HepG2 (cell line): ENCODE data around the gene ZPR1. TPM values are rescaled to one million over a fixed set of nuclear protein-coding genes. Genes with fewer than 3 reads are reported as not detected.

Experiments used
- ATF1 ChIP-seq: IDR thresholded peaks from 2 replicates; pipeline ENCODE4 v1.6.1; 2016; ENCODE audit warnings: mild to moderate bottlenecking, control low read depth
- CTCF ChIP-seq: sonication (generic); formaldehyde crosslinking; IDR thresholded peaks from 2 replicates; pipeline ENCODE4 v1.5.0; 2020; ENCODE audit warnings: mild to moderate bottlenecking, missing genetic modification reagents, moderate library complexity
- ELF1 ChIP-seq: sonication (generic); formaldehyde crosslinking; IDR thresholded peaks from 2 replicates; pipeline ENCODE4 v1.4.0; 2020; ENCODE audit warnings: missing genetic modification reagents
- ELF3 ChIP-seq: IDR thresholded peaks from 2 replicates; pipeline ENCODE4 v1.6.1; 2016; ENCODE audit warnings: missing genetic modification reagents, missing compliant biosample characterization
- ETV6 ChIP-seq: sonication (generic); formaldehyde crosslinking; conservative IDR thresholded peaks from 2 replicates; pipeline ENCODE4 v1.4.0; 2020; ENCODE audit warnings: missing genetic modification reagents
- FOXO1 ChIP-seq: sonication (generic); formaldehyde crosslinking; IDR thresholded peaks from 2 replicates; pipeline ENCODE4 v1.4.0; 2020; ENCODE audit warnings: missing genetic modification reagents
- FUBP1 ChIP-seq: sonication (generic); formaldehyde crosslinking; IDR thresholded peaks from 2 replicates; pipeline ENCODE4 v1.5.1; 2020; ENCODE audit warnings: missing genetic modification reagents, mild to moderate bottlenecking, borderline replicate concordance
- GATAD2A ChIP-seq: IDR thresholded peaks from 2 replicates; pipeline ENCODE4 v1.6.1; 2016
- MEIS2 ChIP-seq: sonication (generic); formaldehyde crosslinking; IDR thresholded peaks from 2 replicates; pipeline ENCODE4 v1.9.0; 2021; ENCODE audit warnings: mild to moderate bottlenecking, missing genetic modification reagents
- POLR2A ChIP-seq, 2 experiments: IDR thresholded peaks; 2 replicates each; pipeline ENCODE4 v1.6.1; 2011; ENCODE audit warnings: low read depth in 2 of 2, low read length in 2 of 2, mild to moderate bottlenecking in 1 of 2, moderate library complexity in 1 of 2; ENCODE audit not compliant: insufficient read depth in 1 of 2
- RBM22 ChIP-seq: fragments of 200-400 bp; formaldehyde crosslinking; optimal IDR thresholded peaks from 2 replicates; pipeline ENCODE3; 2017; ENCODE audit warnings: mild to moderate bottlenecking, low read length, moderate library complexity
- TAF1 ChIP-seq: sonication (generic); formaldehyde crosslinking; IDR thresholded peaks from 2 replicates; pipeline ENCODE4 v1.4.0; 2020; ENCODE audit warnings: missing genetic modification reagents
- THAP9 ChIP-seq: sonication (generic); formaldehyde crosslinking; IDR thresholded peaks from 2 replicates; pipeline ENCODE4; 2020; ENCODE audit warnings: missing genetic modification reagents, mild to moderate bottlenecking, borderline replicate concordance
- THYN1 ChIP-seq: sonication (generic); formaldehyde crosslinking; IDR thresholded peaks from 2 replicates; pipeline ENCODE4 v1.8.1; 2023; ENCODE audit warnings: low read depth, mild to moderate bottlenecking, moderate library complexity, missing genetic modification reagents, borderline replicate concordance
- ZNF138 ChIP-seq: sonication (generic); formaldehyde crosslinking; IDR thresholded peaks from 2 replicates; pipeline ENCODE4 v1.5.0; 2020; ENCODE audit warnings: mild to moderate bottlenecking, low read depth, missing genetic modification reagents
- ZNF17 ChIP-seq: sonication (generic); formaldehyde crosslinking; IDR thresholded peaks from 2 replicates; pipeline ENCODE4 v1.5.0; 2020; ENCODE audit warnings: mild to moderate bottlenecking, missing genetic modification reagents
- ZNF468 ChIP-seq: sonication (generic); formaldehyde crosslinking; IDR thresholded peaks from 2 replicates; pipeline ENCODE4 v1.8.0; 2022; ENCODE audit warnings: mild to moderate bottlenecking, moderate library complexity, missing genetic modification reagents
- ZNF574 ChIP-seq: sonication (generic); formaldehyde crosslinking; IDR thresholded peaks from 2 replicates; pipeline ENCODE4 v1.4.0; 2020; ENCODE audit warnings: missing genetic modification reagents
- ZNF607 ChIP-seq: sonication (generic); formaldehyde crosslinking; IDR thresholded peaks from 2 replicates; pipeline ENCODE4 v1.5.1; 2020; ENCODE audit warnings: missing genetic modification reagents, mild to moderate bottlenecking, borderline replicate concordance
- ZNF678 ChIP-seq: sonication (generic); formaldehyde crosslinking; IDR thresholded peaks from 2 replicates; pipeline ENCODE4 v1.4.0; 2020; ENCODE audit warnings: mild to moderate bottlenecking, missing genetic modification reagents
- ZNF75D ChIP-seq: sonication (generic); formaldehyde crosslinking; IDR thresholded peaks from 2 replicates; pipeline ENCODE4 v1.8.1; 2023; ENCODE audit warnings: missing genetic modification reagents, mild to moderate bottlenecking, borderline replicate concordance
- polyA plus RNA-seq, 8 experiments: library from polyadenylated mRNA; depleted of rRNA in 3 of 8; stranded (reverse) in 7 of 8; unstranded in 1 of 8; fragments of >200 nt; fragmentation: Illumina TruSeq in 4 of 8; extraction: Trizol in 4 of 8; gene quantifications; 2 replicates each; pipeline versions ENCODE4 v1.2.1 to v1.2.3, GENCODE V29; 2011 to 2016; ENCODE audit warnings: low read depth in 4 of 8, missing spikeins in 1 of 8, mixed read lengths in 1 of 8; ENCODE audit not compliant: insufficient read depth in 1 of 8
- total RNA-seq, 5 experiments: library from RNA; depleted of rRNA; stranded (reverse); fragments of >200 nt; fragmentation: Illumina TruSeq; extraction: Trizol; gene quantifications; 2 replicates each; pipeline ENCODE4 v1.2.3, GENCODE V29; 2016; ENCODE audit warnings: low read depth in 1 of 5

The ZPR1 gene
- total and polyA plus RNA-seq, 2 of the 13 experiments (the other 11 are each of a cell fraction or from before 2014, with no cell fraction given) = 40.0 to 79.3 TPM

- TF ChIP-seq MEIS2 (peak; percentile 64; the same call in 1 of the 2 replicates), ZNF17 (CRISPR knock-in tag) (no peak), FUBP1 (CRISPR knock-in tag) (no peak; the same call in 1 of the 2 replicates), ZNF678 (CRISPR knock-in tag) (0 out of 2 replicates have a peak, but pooled peaks have one; percentile 42), THAP9 (peak; percentile 50; the same call in 1 of the 2 replicates), ZNF574 (peak; percentile 84), ATF1 (CRISPR knock-in tag) (no peak), ZNF468 (CRISPR knock-in tag) (no peak), THYN1 (no peak), FOXO1 (0 out of 2 replicates have a peak, but pooled peaks have one; percentile 53), ZNF607 (CRISPR knock-in tag) (peak; percentile 78; the same call in 1 of the 2 replicates), ZNF138 (CRISPR knock-in tag) (no peak), ETV6 (no peak), ELF3 (CRISPR knock-in tag) (peak; percentile 67), TAF1 (CRISPR knock-in tag) (peak; percentile 36; the same call in 1 of the 2 replicates), CTCF (no peak; the same call in none of the 2 replicates), POLR2A (IDR thresholded peaks at IDR 0.05; ENCODE audit: insufficient read depth in 1 of 2, low read depth in 2 of 2, low read length in 2 of 2) (peak in 1 of 2 experiments; percentile 52; a peak in 1 of 4 replicates), GATAD2A (CRISPR knock-in tag) (peak; percentile 68; the same call in 1 of the 2 replicates), ELF1 (no peak; the same call in 1 of the 2 replicates), ZNF75D (no peak), RBM22 (peak; percentile 95)
Observed at GRCh38 chr11:116833816-116834534, 46.2 kb upstream of the ZPR1 start (continued).
